ENCODE measurements around the gene GIT1. TPM values are rescaled to one million over a fixed set of nuclear protein-coding genes. Genes with fewer than 3 reads are reported as not detected.

Gene GIT1
- total and polyA plus RNA-seq, 9 of the 15 experiments (the other 6 are each of a cell fraction or from before 2014, with no cell fraction given) = 0.35 to 35.3 (median 17.1) TPM

- no peak for TF ChIP-seq SMAD2 (IDR thresholded peaks at IDR 0.05; ENCODE audit: low read depth, low read length)
- no peak for TF ChIP-seq MIER1 (IDR thresholded peaks at IDR 0.05; ENCODE audit: low read depth)
- no peak for TF ChIP-seq GMEB1 (CRISPR knock-in tag; IDR thresholded peaks at IDR 0.05)
- no peak for TF ChIP-seq ZNF589 (CRISPR knock-in tag; IDR thresholded peaks at IDR 0.05; ENCODE audit: low read depth)
- TF ChIP-seq ZNF143 (CRISPR knock-in tag; IDR thresholded peaks at IDR 0.05) = no peak
- TF ChIP-seq BCOR (IDR thresholded peaks at IDR 0.05) = no peak
- no peak for TF ChIP-seq THRAP3 (IDR thresholded peaks at IDR 0.05; ENCODE audit: borderline replicate concordance)
- TF ChIP-seq SRSF3 (IDR thresholded peaks at IDR 0.05; ENCODE audit: insufficient read depth, low read length) = no peak
- TF ChIP-seq CCAR2 (IDR thresholded peaks at IDR 0.05; ENCODE audit: low read depth, low read length) = no peak
- TF ChIP-seq SPI1 (IDR thresholded peaks at IDR 0.05; ENCODE audit: borderline replicate concordance, low read depth, low read length) = no peak
- no peak for TF ChIP-seq ZNF224 (CRISPR knock-in tag; IDR thresholded peaks at IDR 0.05)
Measured at GRCh38 chr17:29587591-29587990, 1.9 kb downstream of the GIT1 start (continued).

Measured in K562 (cell line).